RWPE1 (cell line): Measurements from ENCODE around the gene PKN1.
A peak's percentile ranks its signal among the peaks of the same experiment; 100 is the strongest.

Experiments used
- CTCF ChIA-PET: fragments of 350-600 bp; sonication (Branson Sonifier 250); formaldehyde crosslinking; extraction: SDS; loops from one replicate; lab custom pipeline; 2021; lab: Yijun Ruan, JAX
- POLR2A ChIA-PET: fragments of 400-600 bp; formaldehyde crosslinking; extraction: SDS; loops from one replicate; lab custom pipeline; 2020; ENCODE audit warnings: antibody characterized with exemption; ENCODE audit not compliant: low non-redundant PET; lab: Yijun Ruan, JAX
- DNase-seq: peaks from one replicate; pipeline ENCODE4 v3.0.0; 2012; ENCODE audit warnings: low spot score
- H3K27ac ChIP-seq: fragments of 450-650 bp; 2 replicates; pipeline ENCODE4 v1.5.1; 2017
- CTCF ChIP-seq: fragments of 450-650 bp; conservative IDR thresholded peaks from 2 replicates; pipeline ENCODE4 v1.5.1; 2017; ENCODE audit warnings: low read depth, mild to moderate bottlenecking

Gene PKN1

GRCh38 chr19:14494411-14494810 is 61.3 kb downstream of the PKN1 start:
- ChIA-PET CTCF (interaction anchor here (1.9 kb wide), 1 partner anchor 11 kb away, joined by 9 read pairs; no protein-coding TSS in a partner anchor), POLR2A (interaction anchor here (0.9 kb wide), 1 partner anchor 24 kb away, joined by 8 read pairs; the partner anchor contains the start of gene DNAJB1)
- DNase-seq: no peak
- H3K27ac ChIP-seq: peak overlapping the region; percentile 87
- TF ChIP-seq CTCF: no peak

- TF ChIP-seq CTCF: no peak
- CTCF ChIA-PET: interaction anchor here (0.6 to 1.9 kb wide), 4 partner anchors 11 to 1287 kb away, joined by 3 to 9 read pairs (median 4); no protein-coding TSS in a partner anchor
- POLR2A ChIA-PET: interaction anchor here (0.6 to 0.9 kb wide), 4 partner anchors 9 to 64 kb away, joined by 3 to 8 read pairs (median 4); partner anchors contain the start of gene DNAJB1
- peak; percentile 81 for DNase-seq
- H3K27ac ChIP-seq: peak overlapping the region; percentile 87
Measured at GRCh38 chr19:14494910-14495671, 62.0 kb downstream of the PKN1 start.

GRCh38 chr19:14495672-14496028 is 62.5 kb downstream of the PKN1 start:
- POLR2A ChIA-PET: interaction anchor here (0.6 kb wide), 2 partner anchors 9 to 10 kb away, joined by 3 to 4 read pairs; no protein-coding TSS in a partner anchor
- DNase-seq: no peak
- CTCF ChIA-PET: interaction anchor here (0.6 to 1.9 kb wide), 3 partner anchors 10 to 30 kb away, joined by 3 to 9 read pairs (median 6); no protein-coding TSS in a partner anchor
- peak overlapping the region; percentile 87 for H3K27ac ChIP-seq
- no peak for TF ChIP-seq CTCF

GRCh38 chr19:14496029-14496833 is 63.1 kb downstream of the PKN1 start, which contains the start of gene GIPC1:
Gene GIPC1, minus strand, starts transcription at chr19:14496127. Its CDS starts 13,151 bp downstream, at chr19:14482976.
- ChIA-PET POLR2A (interaction anchor here (0.6 to 1.6 kb wide), 7 partner anchors 8 to 40 kb away, joined by 3 to 6 read pairs (median 3); partner anchors contain the start of gene DNAJB1), CTCF (interaction anchor here (1.9 kb wide), 1 partner anchor 10 kb away, joined by 9 read pairs; no protein-coding TSS in a partner anchor)
- DNase-seq: peak; percentile 100
- no peak for TF ChIP-seq CTCF
- H3K27ac ChIP-seq: peak within 1 kb of the TSS; percentile 87

- TF ChIP-seq CTCF: no peak
- peak overlapping the region; percentile 87 for H3K27ac ChIP-seq
- CTCF ChIA-PET: no interaction called here
- POLR2A ChIA-PET: interaction anchor here (0.6 to 1.6 kb wide), 5 partner anchors 9 to 39 kb away, joined by 3 to 6 read pairs (median 3); partner anchors contain the start of gene DNAJB1
- DNase-seq: no peak
Measured at GRCh38 chr19:14496834-14497227, 63.7 kb downstream of the PKN1 start.
